Breast epithelium (tissue), 4 donors: ENCODE results near the gene GUCA1A. TPM values are rescaled to one million over a fixed set of nuclear protein-coding genes. Genes with fewer than 3 reads are reported as not detected.

Source experiments
- DNase-seq, 2 donors: peaks; one replicate each; pipeline ENCODE4 v3.0.0-alpha.2; 2019; ENCODE audit warnings: low spot score in 2 of 2
- H3K27ac ChIP-seq, 2 donors: fragments of 200-600 bp; sonication (generic) in 1 of 2; one replicate each; pipeline ENCODE4 v1.5.1; 2016 to 2019; ENCODE audit warnings: mild to moderate bottlenecking in 1 of 2
- H3K27me3 ChIP-seq, 2 donors: fragments of 200-600 bp; sonication (generic) in 1 of 2; one replicate each; pipeline versions ENCODE4 v1.5.1 to v1.6.0; 2017 to 2019; ENCODE audit warnings: control low read depth in 1 of 2, mild to moderate bottlenecking in 1 of 2
- H3K36me3 ChIP-seq: fragments of 200-600 bp; one replicate; pipeline ENCODE4 v1.5.1; 2019
- H3K4me1 ChIP-seq, 2 donors: fragments of 200-600 bp; sonication (generic); one replicate each; pipeline ENCODE4 v1.5.1; 2016 to 2019; ENCODE audit warnings: control low read depth in 1 of 2
- H3K4me3 ChIP-seq, 3 donors: fragments of 200-600 bp; sonication (generic); 1 replicate in 2 of 3; 2 replicates in 1 of 3; pipeline ENCODE4 v1.5.1; 2016 to 2019; ENCODE audit warnings: mild to moderate bottlenecking in 3 of 3, moderate library complexity in 2 of 3
- H3K9me3 ChIP-seq, 2 donors: fragments of 200-600 bp; sonication (generic) in 1 of 2; one replicate each; pipeline ENCODE4 v1.5.1; 2016 to 2019; ENCODE audit warnings: control low read depth in 1 of 2
- CTCF ChIP-seq, 3 donors: fragments of 450-650 bp; IDR thresholded peaks; one replicate each; pipeline ENCODE4 v1.5.1; 2016 to 2017; ENCODE audit warnings: antibody characterized with exemption in 3 of 3, mild to moderate bottlenecking in 3 of 3, moderate library complexity in 3 of 3
- POLR2A ChIP-seq: fragments of 450-650 bp; IDR thresholded peaks from one replicate; pipeline ENCODE4 v1.6.1; 2016; ENCODE audit warnings: antibody characterized with exemption, mild to moderate bottlenecking, moderate library complexity
- POLR2AphosphoS5 ChIP-seq, 3 donors: sonication (generic); formaldehyde crosslinking; IDR thresholded peaks; one replicate each; pipeline ENCODE4 v1.6.1; 2017; ENCODE audit warnings: antibody characterized with exemption in 3 of 3
- intact Hi-C: fragments of 100-400 bp; cut with DNase I; formaldehyde crosslinking; loops from one replicate; pipeline ENCODE4 v1.15.1; 2023; ENCODE audit warnings: low total_unique reads
- total RNA-seq, 3 donors: library from RNA; depleted of rRNA; stranded (reverse); fragments of >200 nt; gene quantifications; one replicate each; pipeline ENCODE4 v1.1.0, GENCODE V29; 2016

The GUCA1A gene
- total RNA-seq, 3 donors from 2014 or later = not detected

GRCh38 chr6:42225419-42225818, 52.3 kb downstream of the GUCA1A start:
- Histone ChIP-seq H3K4me3 (no peak overlapping the region), H3K36me3 (no peaks in the 10 kb centered on the region), H3K27ac (no peak overlapping the region), H3K9me3 (no peaks in the 10 kb centered on the region), H3K4me1 (no peaks in the 10 kb centered on the region), H3K27me3 (no peaks in the 10 kb centered on the region)
- DNase-seq = no peak
- TF ChIP-seq POLR2A (no peak), CTCF (IDR thresholded peaks at IDR 0.05) (no peak), POLR2AphosphoS5 (IDR thresholded peaks at IDR 0.05) (no peak)
- intact Hi-C loops = no loop called here

GRCh38 chr6:42226161-42226611, 53.0 kb downstream of the GUCA1A start:
- Histone ChIP-seq H3K4me3 (no peak overlapping the region), H3K36me3 (no peaks in the 10 kb centered on the region), H3K4me1 (no peaks in the 10 kb centered on the region), H3K27ac (peak overlapping the region; percentile 54 to 90), H3K27me3 (no peaks in the 10 kb centered on the region), H3K9me3 (no peaks in the 10 kb centered on the region)
- intact Hi-C loops = no loop called here
- DNase-seq = no peak
- TF ChIP-seq POLR2A (no peak), CTCF (IDR thresholded peaks at IDR 0.05) (no peak), POLR2AphosphoS5 (IDR thresholded peaks at IDR 0.05) (no peak)

- no peaks in the 10 kb centered on the region for H3K4me1 ChIP-seq
- intact Hi-C loops = no loop called here
These were observed 53.5 kb downstream of the GUCA1A start for GRCh38 chr6:42226645-42227143.

GRCh38 chr6:42227173-42227850, 54.1 kb downstream of the GUCA1A start:
- no peaks in the 10 kb centered on the region for H3K4me1 ChIP-seq
- no peaks in the 10 kb centered on the region for H3K36me3 ChIP-seq
- H3K27me3 ChIP-seq = no peaks in the 10 kb centered on the region
- DNase-seq = peak; percentile 52 to 75
- H3K9me3 ChIP-seq = no peaks in the 10 kb centered on the region
- H3K27ac ChIP-seq = peak overlapping the region; percentile 54 to 90
- peak overlapping the region in 1 of 3 donors; percentile 9 for H3K4me3 ChIP-seq
- no peak for TF ChIP-seq POLR2AphosphoS5 (IDR thresholded peaks at IDR 0.05)
- TF ChIP-seq POLR2A = no peak
- TF ChIP-seq CTCF (IDR thresholded peaks at IDR 0.05) = no peak
- intact Hi-C loops = no loop called here

More at GRCh38 chr6:42226645-42227143, 53.5 kb downstream of the GUCA1A start:
- Histone ChIP-seq H3K27me3 (no peaks in the 10 kb centered on the region), H3K4me3 (peak overlapping the region in 1 of 3 donors; percentile 9), H3K27ac (peak overlapping the region; percentile 54 to 90), H3K36me3 (no peaks in the 10 kb centered on the region), H3K9me3 (no peaks in the 10 kb centered on the region)
- TF ChIP-seq POLR2AphosphoS5 (IDR thresholded peaks at IDR 0.05) (peak in 1 of 3 donors; percentile 42), CTCF (IDR thresholded peaks at IDR 0.05) (no peak)
- DNase-seq = peak in 1 of 2 donors; percentile 41

GRCh38 chr6:42228305-42228704, 55.1 kb downstream of the GUCA1A start:
- H3K36me3 ChIP-seq = no peaks in the 10 kb centered on the region
- H3K27me3 ChIP-seq = no peaks in the 10 kb centered on the region
- no peak overlapping the region for H3K4me3 ChIP-seq
- H3K4me1 ChIP-seq = no peaks in the 10 kb centered on the region
- peak overlapping the region; percentile 54 to 90 for H3K27ac ChIP-seq
- no peaks in the 10 kb centered on the region for H3K9me3 ChIP-seq
- DNase-seq = no peak
- intact Hi-C loops = no loop called here
- no peak for TF ChIP-seq POLR2AphosphoS5 (IDR thresholded peaks at IDR 0.05)
- TF ChIP-seq POLR2A = no peak
- no peak for TF ChIP-seq CTCF (IDR thresholded peaks at IDR 0.05)
